ENCODE measurements around the gene CDH24.
"Not testable (repeated sequence)": the region's sequence is repeated elsewhere in the genome, so short reads cannot be mapped to it uniquely, and the experiment has no call there.

- not testable (repeated sequence) for TF ChIP-seq POLR2AphosphoS5 (IDR thresholded peaks at IDR 0.05; ENCODE audit: low read depth, low read length); POLR2A (IDR thresholded peaks at IDR 0.05; ENCODE audit: low read depth, low read length); TAF1 (IDR thresholded peaks at IDR 0.05; ENCODE audit: borderline replicate concordance, low read depth, low read length)
Measured at GRCh38 chr14:23004274-23004673, 53.0 kb downstream of the CDH24 start.
